GM19023 (cell line): ENCODE data around the gene IFNA1.
A peak's percentile ranks its signal among the peaks of the same experiment; 100 is the strongest.
"Not testable (repeated sequence)": the region's sequence is repeated elsewhere in the genome, so short reads cannot be mapped to it uniquely, and the experiment has no call there.

Experiments
- ATAC-seq: cut with Tn5 transposase; IDR thresholded peaks from one replicate; pipeline ENCODE4 v1.9.1; 2021; ENCODE audit warnings: mild to moderate bottlenecking, moderate library complexity; ENCODE audit not compliant: unreplicated experiment

IFNA1 gene

GRCh38 chr9:21443849-21444625 lies 3.8 kb downstream of the IFNA1 start:
- ATAC-seq, result peak; percentile 81

DNA sequence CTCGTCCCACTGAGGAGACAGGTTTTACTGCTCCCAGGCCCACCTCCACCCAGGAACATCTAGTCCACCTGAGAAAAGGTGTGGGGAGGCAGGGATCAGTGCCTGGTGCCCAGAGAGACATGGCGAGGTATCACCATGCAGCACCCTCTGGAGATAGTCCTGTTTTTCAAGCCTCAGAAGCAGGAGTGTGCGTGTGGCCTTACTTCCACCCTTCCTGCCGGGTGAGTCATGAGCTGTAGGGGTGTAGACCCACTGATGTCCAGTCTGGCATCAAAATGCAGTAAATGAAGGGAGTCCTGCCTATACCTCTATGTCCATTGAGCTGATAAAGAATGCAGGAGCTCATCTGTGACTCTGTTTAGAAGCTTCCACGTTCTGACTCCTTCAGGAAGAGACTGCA lies 9.1 kb downstream of the IFNA1 start:
- ATAC-seq, result not testable (repeated sequence)

DNA sequence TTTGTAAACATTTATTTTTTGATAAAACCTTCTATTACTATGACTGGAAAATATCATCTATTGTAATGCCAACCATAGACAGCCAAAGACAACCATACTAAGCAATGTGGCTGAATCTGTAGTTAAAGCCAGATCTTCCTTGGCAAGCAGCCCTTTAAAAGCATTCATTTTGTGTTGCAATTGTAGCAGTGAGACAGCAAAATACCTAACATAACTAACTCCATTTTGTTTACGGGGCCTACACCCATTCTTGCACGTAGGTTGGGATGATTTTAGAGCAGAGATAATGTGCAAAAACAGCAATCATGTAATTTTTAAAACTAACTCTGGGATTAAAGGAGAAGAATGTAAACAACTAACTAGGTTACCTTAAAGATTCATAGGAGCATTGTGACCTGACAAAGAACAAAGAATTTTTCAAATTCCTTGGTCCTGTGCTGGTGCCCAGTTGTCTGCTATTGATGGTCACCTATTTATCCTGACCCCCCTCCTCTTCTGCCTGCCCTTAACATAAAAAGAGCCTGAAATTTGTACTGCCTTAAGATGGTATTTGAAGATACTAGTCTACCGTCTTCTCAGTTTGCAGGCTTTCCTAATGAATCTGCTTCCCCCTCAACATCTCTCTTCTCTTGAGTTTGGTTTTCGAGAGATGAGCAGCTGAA lies 10.6 kb downstream of the IFNA1 start:
- no peak for ATAC-seq

GRCh38 chr9:21452681-21453080 lies 12.4 kb downstream of the IFNA1 start:
- no peak for ATAC-seq

DNA sequence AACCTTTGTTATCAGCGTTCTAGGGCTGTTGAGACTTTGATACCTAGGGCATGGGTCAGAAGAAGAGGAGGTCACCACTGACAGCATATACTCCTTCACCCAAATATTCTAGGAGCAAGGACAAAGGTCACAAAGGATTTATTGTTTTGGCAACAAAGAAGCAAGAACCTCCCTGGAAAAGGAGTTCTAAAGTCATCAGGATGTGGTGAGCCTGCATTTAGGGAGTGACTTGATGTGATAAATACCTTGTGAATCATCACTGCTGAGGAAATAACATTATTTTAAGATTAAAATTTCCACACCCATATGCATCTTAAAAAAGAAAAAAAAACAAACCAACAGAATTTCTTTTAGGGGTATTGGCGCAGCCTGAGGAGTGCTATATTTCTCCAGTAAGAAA lies 13.9 kb downstream of the IFNA1 start:
- ATAC-seq, result no peak

- ATAC-seq, result peak; percentile 85
These were observed 15.1 kb downstream of the IFNA1 start for GRCh38 chr9:21455320-21455719.

DNA sequence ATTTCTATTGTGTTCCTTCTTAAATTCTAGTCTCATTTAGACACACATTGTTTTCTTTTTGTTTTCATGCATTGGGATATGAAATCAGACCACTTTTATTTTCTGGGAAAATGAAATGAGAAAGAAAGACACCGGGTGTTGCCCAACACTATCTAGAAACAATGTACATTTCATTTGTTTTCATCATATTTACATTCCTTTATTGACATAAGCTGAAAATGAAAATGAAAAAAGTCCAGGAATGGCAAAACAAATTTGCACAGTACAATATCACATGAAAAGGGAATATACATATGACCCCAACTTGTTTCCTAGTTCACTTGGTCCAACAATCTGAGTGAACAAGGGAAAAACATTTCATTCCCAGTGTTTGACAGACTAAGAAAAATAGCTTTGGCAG lies 21.1 kb downstream of the IFNA1 start:
- no peak for ATAC-seq

DNA sequence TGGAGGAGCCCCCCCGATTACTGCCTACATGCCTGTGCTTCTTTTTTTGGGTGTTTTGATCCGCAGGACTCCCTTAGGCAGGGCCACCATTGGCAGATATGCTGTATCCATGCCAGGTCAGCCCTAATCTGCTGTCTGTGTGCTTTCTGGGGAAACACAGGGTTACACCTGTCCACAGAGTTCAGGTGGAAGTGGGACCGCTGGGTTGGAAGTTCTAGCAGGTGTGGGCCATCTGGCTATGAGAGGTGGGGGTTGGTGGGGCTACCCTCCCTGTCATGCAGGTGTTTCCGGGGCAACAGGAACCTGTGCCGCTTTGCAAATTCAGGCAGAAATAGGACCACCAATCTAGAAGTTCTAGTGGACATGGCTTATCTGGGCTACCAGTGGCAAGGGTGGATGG lies 24.9 kb downstream of the IFNA1 start:
- ATAC-seq, result no peak

GRCh38 chr9:21465859-21466518 lies 25.8 kb downstream of the IFNA1 start:
- ATAC-seq, result peak; percentile 55

- ATAC-seq, result no peak
These were observed 29.9 kb downstream of the IFNA1 start for GRCh38 chr9:21470126-21470525.

DNA sequence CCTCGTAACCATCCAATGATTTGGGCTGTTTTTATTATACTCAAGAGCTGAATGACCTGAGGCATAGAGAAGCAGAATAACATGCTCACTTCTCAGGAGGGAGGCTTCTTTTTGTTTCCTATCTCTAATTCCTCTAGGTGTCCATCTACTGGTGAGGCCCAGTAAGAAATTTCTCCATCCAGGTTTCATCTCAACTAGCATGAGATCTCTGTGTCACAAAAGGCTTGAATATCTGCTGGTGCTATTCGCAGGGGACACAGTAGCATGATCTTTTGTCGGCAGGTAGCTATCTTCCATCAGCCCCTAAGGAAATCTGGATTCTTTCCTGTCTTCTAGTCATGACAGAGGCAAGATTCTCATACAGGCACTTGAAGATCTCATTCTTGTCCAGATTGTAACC lies 33.0 kb downstream of the IFNA1 start:
- ATAC-seq, result no peak

GRCh38 chr9:21477466-21477865 lies 37.2 kb downstream of the IFNA1 start:
- ATAC-seq, result no peak

GRCh38 chr9:21479152-21479702 lies 39.0 kb downstream of the IFNA1 start:
- no peak for ATAC-seq

DNA sequence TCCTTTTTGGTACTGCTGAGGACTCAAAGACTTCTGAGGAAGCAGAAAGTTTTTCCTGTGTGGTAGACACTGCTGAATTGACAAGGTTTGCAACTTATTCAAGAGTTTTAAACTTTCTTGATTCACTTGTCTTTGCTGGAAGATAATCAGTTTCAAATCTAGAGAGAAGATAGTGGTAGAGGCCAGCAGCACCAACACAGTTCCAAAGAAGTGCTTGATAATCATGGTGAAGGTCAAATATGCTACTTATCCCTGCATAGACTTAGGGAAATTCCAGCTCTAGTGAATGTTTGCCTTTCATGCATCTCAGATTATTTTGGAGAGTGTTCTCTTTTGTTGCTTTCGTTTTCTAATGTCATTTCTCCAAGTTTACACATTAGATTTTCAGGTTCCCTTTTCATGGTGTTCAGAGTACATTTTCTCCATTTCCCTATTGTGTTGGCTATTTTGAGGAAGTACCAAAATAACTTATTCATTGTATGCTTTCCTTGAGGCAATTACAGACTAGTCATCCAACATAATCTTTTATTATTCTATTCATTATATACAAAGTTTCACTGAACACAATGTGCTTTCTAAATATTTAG lies 41.3 kb downstream of the IFNA1 start:
- ATAC-seq, result no peak

- no peak for ATAC-seq
These were observed 42.0 kb downstream of the IFNA1 start, which contains the start of gene IFNE for GRCh38 chr9:21482213-21482612. Gene IFNE, minus strand, starts transcription at chr9:21482313. Its CDS starts 619 bp downstream, at chr9:21481694.
